Lower leg skin (tissue), 3 donors: ENCODE measurements around the gene LMF1.

Experiments used
- POLR2A ChIP-seq, 2 donors: fragments of 450-650 bp; IDR thresholded peaks; one replicate each; pipeline ENCODE4 v1.6.1; 2016 to 2017; ENCODE audit warnings: antibody characterized with exemption in 2 of 2, mild to moderate bottlenecking in 1 of 2, moderate library complexity in 1 of 2
- TF ChIP-seq, protein P1 (sequence below), 3 donors: fragments of 450-650 bp; IDR thresholded peaks; one replicate each; pipeline ENCODE4 v1.5.1; 2016; ENCODE audit warnings: antibody characterized with exemption in 3 of 3, mild to moderate bottlenecking in 3 of 3, moderate library complexity in 2 of 3

DNA sequence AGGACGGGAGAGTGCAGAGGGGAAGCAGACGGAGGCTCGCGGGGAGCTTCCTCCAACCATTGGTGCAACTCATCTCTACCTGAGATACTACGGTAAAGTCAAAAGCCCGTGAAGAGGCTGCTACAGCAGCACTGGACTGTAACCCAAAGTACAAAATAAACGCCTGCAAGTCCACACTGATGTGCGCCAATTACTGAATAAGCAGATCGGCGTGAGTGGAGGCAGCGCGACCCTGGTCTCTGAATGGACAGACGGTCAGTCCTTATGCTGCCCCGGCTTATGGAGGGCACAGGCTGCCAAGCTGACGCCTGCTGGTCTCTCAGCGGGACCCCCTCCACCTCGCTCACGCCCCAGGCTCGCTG, 58.5 kb downstream of the LMF1 start:
- TF ChIP-seq, protein P1, sequence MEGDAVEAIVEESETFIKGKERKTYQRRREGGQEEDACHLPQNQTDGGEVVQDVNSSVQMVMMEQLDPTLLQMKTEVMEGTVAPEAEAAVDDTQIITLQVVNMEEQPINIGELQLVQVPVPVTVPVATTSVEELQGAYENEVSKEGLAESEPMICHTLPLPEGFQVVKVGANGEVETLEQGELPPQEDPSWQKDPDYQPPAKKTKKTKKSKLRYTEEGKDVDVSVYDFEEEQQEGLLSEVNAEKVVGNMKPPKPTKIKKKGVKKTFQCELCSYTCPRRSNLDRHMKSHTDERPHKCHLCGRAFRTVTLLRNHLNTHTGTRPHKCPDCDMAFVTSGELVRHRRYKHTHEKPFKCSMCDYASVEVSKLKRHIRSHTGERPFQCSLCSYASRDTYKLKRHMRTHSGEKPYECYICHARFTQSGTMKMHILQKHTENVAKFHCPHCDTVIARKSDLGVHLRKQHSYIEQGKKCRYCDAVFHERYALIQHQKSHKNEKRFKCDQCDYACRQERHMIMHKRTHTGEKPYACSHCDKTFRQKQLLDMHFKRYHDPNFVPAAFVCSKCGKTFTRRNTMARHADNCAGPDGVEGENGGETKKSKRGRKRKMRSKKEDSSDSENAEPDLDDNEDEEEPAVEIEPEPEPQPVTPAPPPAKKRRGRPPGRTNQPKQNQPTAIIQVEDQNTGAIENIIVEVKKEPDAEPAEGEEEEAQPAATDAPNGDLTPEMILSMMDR (IDR thresholded peaks at IDR 0.05): no peak
- no peak for TF ChIP-seq POLR2A (IDR thresholded peaks at IDR 0.05)
